ENCODE results near the gene SLIT1.

SLIT1 gene

DNA sequence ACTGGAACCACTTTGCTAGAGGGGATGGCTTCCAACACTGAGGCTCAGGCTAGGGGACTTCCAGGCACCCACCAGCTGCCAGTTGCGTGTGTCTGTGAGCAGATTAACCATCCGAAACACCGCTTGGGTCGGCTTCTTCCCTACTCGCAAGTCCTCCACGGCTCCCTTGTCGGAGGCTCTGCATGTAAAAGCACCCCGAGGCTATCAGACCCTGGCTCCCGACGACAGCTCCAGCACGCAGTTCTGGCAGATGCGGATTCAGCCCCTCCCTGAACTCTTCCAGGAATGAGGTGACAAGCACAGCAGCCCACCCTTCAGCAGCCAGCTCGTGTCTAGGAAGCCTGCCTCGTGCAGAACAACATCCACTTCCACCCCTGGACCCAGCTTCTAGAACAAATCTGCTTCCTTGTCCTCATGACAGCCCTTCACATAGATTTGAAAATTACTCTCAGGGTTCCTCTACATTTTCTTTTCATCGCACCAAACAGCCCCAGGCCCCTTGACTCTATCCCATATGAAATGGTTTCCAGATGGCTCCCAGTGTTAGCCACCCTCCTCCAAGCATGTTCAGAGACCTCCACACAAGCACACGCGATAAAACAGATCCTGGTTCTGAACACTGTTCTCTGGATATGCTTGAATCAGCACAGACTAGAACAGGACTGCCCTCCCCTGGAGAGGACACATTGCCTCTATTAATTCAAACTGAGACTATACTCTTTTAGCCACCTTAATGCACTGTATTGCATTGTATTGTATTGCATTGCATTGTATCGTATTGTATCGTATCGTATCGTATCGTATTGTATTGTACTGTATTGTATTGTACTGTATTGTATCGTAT lies 44.6 kb downstream of the SLIT1 start:
- TF ChIP-seq FOXM1 (IDR thresholded peaks at IDR 0.05; ENCODE audit: borderline replicate concordance) (no peak), SP1 (IDR thresholded peaks at IDR 0.05) (no peak), FOXA1 (IDR thresholded peaks at IDR 0.05) (no peak), CTBP1 (IDR thresholded peaks at IDR 0.05; ENCODE audit: borderline replicate concordance) (no peak), ARNT (IDR thresholded peaks at IDR 0.05) (no peak), ZNF384 (IDR thresholded peaks at IDR 0.05) (no peak), FOXK2 (IDR thresholded peaks at IDR 0.05) (no peak), L3MBTL2 (conservative IDR thresholded peaks at IDR 0.05) (no peak), ELF4 (IDR thresholded peaks at IDR 0.05) (no peak), HDGF (IDR thresholded peaks at IDR 0.05; ENCODE audit: borderline replicate concordance) (no peak), NFRKB (IDR thresholded peaks at IDR 0.05) (no peak), BHLHE40 (IDR thresholded peaks at IDR 0.05; ENCODE audit: borderline replicate concordance) (no peak)
- TF ChIP-seq, protein P1, sequence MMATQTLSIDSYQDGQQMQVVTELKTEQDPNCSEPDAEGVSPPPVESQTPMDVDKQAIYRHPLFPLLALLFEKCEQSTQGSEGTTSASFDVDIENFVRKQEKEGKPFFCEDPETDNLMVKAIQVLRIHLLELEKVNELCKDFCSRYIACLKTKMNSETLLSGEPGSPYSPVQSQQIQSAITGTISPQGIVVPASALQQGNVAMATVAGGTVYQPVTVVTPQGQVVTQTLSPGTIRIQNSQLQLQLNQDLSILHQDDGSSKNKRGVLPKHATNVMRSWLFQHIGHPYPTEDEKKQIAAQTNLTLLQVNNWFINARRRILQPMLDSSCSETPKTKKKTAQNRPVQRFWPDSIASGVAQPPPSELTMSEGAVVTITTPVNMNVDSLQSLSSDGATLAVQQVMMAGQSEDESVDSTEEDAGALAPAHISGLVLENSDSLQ (IDR thresholded peaks at IDR 0.05): no peak
- ChIA-PET POLR2A (no interaction called here), CTCF (no interaction called here)
- DNase-seq (ENCODE audit: extremely low spot score): no peak

DNA sequence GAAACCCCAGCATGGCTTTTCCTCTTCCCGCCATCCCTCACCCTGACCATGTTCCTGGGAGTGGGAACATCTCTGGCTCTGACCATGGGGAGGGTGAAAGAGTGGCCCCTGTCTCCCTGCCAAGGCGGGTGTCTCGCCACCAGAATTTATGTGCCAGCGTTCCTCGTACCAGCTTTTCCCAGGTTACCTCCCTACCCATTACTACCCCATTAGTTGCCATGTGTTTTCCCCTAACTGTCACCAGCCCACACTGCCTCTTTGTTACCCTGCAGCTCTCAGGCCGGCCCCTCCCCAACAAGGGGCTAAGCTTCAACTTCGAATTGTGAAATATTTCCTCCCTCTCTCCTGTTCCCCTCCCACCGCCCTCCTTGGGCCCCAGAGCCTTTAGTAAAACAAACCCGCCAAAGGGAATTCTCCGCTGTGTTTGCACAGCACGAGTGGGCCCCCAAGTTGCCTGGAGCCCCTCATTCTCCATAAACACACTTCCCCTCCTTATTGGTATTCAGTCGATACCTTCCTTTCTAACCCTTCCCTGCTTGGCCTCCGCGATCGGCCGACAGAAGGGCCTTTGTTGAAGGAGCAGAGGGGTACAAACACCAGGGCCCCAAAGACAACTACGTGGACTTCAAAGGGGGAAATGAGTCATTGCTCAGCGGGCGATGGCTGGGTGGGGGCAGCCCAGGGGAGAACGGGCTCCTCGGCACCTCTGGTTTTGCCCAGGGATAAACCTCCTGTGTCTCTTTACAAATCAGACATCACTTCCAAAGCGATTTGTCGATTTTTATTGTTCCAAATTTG lies 45.5 kb downstream of the SLIT1 start:
- CTCF ChIA-PET: interaction anchor here (0.7 kb wide), 1 partner anchor 63 kb away, joined by 3 read pairs; no protein-coding TSS in a partner anchor
- DNase-seq (ENCODE audit: extremely low spot score): no peak
- POLR2A ChIA-PET: no interaction called here
- TF ChIP-seq L3MBTL2 (conservative IDR thresholded peaks at IDR 0.05) (no peak), TARDBP (IDR thresholded peaks at IDR 0.05) (no peak), SP1 (IDR thresholded peaks at IDR 0.05) (no peak), ELF4 (IDR thresholded peaks at IDR 0.05) (no peak)

DNA sequence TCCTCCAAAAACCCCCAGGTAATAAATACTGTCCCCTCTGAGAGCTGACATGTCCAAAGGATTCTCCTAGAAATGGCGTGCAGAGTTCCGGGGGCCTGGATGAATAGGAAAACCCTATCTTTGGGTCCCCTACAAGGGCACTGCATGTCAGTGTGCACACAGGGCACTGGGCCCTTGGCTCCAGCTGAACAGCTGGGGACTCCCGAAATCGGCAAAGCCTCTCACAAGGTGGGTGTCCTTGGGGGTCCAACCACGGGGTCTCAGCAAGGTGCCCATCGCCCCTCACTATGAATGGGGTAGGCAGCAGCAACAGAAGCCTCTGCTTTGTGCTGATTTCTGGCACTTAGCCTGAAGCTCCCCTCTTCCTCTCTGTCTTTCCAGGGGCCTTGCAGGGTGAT lies 46.1 kb downstream of the SLIT1 start:
- DNase-seq (ENCODE audit: extremely low spot score): no peak
- TF ChIP-seq, protein P1 (IDR thresholded peaks at IDR 0.05): no peak
- TF ChIP-seq LEF1 (IDR thresholded peaks at IDR 0.05; ENCODE audit: borderline replicate concordance) (no peak), HDGF (IDR thresholded peaks at IDR 0.05; ENCODE audit: borderline replicate concordance) (no peak)
- ChIA-PET CTCF (interaction anchor here (0.7 to 0.8 kb wide), 2 partner anchors 64 to 70 kb away, joined by 3 read pairs; no protein-coding TSS in a partner anchor), POLR2A (interaction anchor here (0.8 kb wide), 1 partner anchor 10 kb away, joined by 3 read pairs; no protein-coding TSS in a partner anchor)

DNA sequence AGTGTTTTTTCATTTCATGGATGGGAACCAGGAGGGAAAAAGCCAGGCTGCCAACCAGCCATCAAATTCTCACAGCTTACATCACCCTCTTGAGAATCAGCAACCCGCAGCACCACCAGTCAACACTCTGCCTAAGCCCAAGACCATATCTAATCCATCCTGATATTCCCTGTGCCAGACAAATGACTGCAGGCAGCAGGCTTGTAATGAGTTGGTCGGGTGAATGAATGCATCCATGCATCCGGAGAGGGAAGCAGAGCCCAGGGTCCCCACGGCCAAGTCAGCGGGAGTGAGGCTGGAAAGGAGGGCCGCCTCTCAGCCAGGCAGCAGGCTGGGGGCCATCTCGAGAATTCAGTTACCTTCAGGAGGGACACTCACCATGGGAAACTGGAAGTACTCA lies 46.9 kb downstream of the SLIT1 start:
- ChIA-PET CTCF (interaction anchor here (0.8 kb wide), 1 partner anchor 71 kb away, joined by 3 read pairs; no protein-coding TSS in a partner anchor), POLR2A (interaction anchor here (0.8 kb wide), 1 partner anchor 11 kb away, joined by 3 read pairs; no protein-coding TSS in a partner anchor)
- TF ChIP-seq LEF1 (IDR thresholded peaks at IDR 0.05; ENCODE audit: borderline replicate concordance) (no peak), L3MBTL2 (conservative IDR thresholded peaks at IDR 0.05) (no peak), FOXM1 (IDR thresholded peaks at IDR 0.05; ENCODE audit: borderline replicate concordance) (no peak), FOXK2 (IDR thresholded peaks at IDR 0.05) (no peak), NFRKB (IDR thresholded peaks at IDR 0.05) (no peak), FOXA1 (IDR thresholded peaks at IDR 0.05) (no peak), BHLHE40 (IDR thresholded peaks at IDR 0.05; ENCODE audit: borderline replicate concordance) (no peak), CTBP1 (IDR thresholded peaks at IDR 0.05; ENCODE audit: borderline replicate concordance) (no peak), SP1 (IDR thresholded peaks at IDR 0.05) (no peak), HDGF (IDR thresholded peaks at IDR 0.05; ENCODE audit: borderline replicate concordance) (no peak), ARNT (IDR thresholded peaks at IDR 0.05) (no peak), SUZ12 (IDR thresholded peaks at IDR 0.05) (no peak), TARDBP (IDR thresholded peaks at IDR 0.05) (no peak), ZNF384 (IDR thresholded peaks at IDR 0.05) (no peak), ELF4 (IDR thresholded peaks at IDR 0.05) (no peak)
- TF ChIP-seq, protein P1 (IDR thresholded peaks at IDR 0.05): no peak
- no peak for DNase-seq (ENCODE audit: extremely low spot score)

DNA sequence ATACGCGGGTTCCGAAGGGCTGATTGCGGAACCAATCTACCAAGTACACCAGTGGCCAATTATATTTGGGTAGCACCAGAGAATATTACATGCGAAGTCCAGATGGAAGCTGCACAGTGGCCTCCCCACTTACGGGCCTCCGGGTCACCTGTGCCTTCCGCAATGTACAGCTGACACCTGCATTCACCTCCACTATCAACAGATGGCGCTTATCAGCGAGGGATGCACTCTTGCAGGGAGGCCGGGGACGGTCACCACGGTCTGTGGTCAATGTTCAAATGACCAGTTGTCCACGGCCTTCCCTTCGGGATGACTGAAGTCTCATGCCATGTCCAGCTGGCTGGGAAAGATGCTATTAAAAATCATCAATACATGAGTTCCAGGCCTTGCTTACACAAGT lies 47.6 kb downstream of the SLIT1 start:
- peak; percentile 42 for DNase-seq (ENCODE audit: extremely low spot score)
- ChIA-PET CTCF (interaction anchor here (0.5 to 1.6 kb wide), 2 partner anchors 66 to 72 kb away, joined by 4 to 6 read pairs; no protein-coding TSS in a partner anchor), POLR2A (interaction anchor here (0.7 kb wide), 1 partner anchor 17 kb away, joined by 3 read pairs; no protein-coding TSS in a partner anchor)
- TF ChIP-seq BHLHE40 (IDR thresholded peaks at IDR 0.05; ENCODE audit: borderline replicate concordance) (no peak), SUZ12 (IDR thresholded peaks at IDR 0.05) (no peak), CTBP1 (IDR thresholded peaks at IDR 0.05; ENCODE audit: borderline replicate concordance) (no peak), TARDBP (IDR thresholded peaks at IDR 0.05) (no peak), FOXK2 (IDR thresholded peaks at IDR 0.05) (no peak), HDGF (IDR thresholded peaks at IDR 0.05; ENCODE audit: borderline replicate concordance) (no peak)
- TF ChIP-seq, protein P1 (IDR thresholded peaks at IDR 0.05): no peak
